ENCODE data around the gene CTIF. TPM values are rescaled to one million over a fixed set of nuclear protein-coding genes. Genes with fewer than 3 reads are reported as not detected.
A peak's percentile ranks its signal among the peaks of the same experiment; 100 is the strongest.

The CTIF gene
- total and polyA plus RNA-seq, 12 donors, result 44.5 to 74.1 (median 58.9) TPM

DNA sequence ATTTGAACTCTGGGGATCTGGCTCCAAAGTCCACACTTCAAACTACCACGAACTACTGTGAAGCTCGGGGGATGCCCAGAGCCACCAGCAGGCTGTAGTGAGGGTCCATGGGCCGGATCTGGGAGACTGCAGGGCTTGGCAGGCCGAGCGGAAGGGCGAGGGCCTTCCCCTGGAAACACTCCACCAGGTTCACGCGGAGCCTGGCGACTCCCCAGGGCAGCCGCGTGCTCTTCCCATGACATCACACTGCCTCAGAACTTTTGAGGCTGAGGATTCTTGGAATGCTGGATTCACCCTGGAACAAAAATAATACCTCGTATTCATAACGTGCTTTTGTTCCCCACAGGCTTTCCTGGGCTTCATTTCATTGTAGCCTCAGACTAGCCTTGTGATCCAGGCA is 210.9 kb downstream of the CTIF start:
- no peak overlapping the region for H3K4me3 ChIP-seq
- peak; percentile 78 to 83 for DNase-seq
- peaks cover 11 to 56% (median 40%) of the 10 kb centered on the region in 9 donors for H3K4me1 ChIP-seq
- intact Hi-C loops (cut with DNase I), result loop anchor here in 3 of 10 donors (2.0 to 10.0 kb wide), 3 partner anchors 65 to 69 kb away; no protein-coding TSS in a partner anchor
- H3K27ac ChIP-seq, result peak overlapping the region in 9 of 10 donors; percentile 9 to 88 (median 73)
- 32 to 36% methylated on average over 13 of the region's 13 CpGs for WGBS, 2 donors
- peak; percentile 73 to 97 (median 92) for ATAC-seq
- no peaks in the 10 kb centered on the region for H3K36me3 ChIP-seq
- TF ChIP-seq CTCF (IDR thresholded peaks at IDR 0.05), result peak in 8 of 9 donors; percentile 27 to 72 (median 54)
- no peaks in the 10 kb centered on the region for H3K27me3 ChIP-seq
- H3K9me3 ChIP-seq, result no peaks in the 10 kb centered on the region

- Histone ChIP-seq H3K9me3 (no peaks in the 10 kb centered on the region), H3K4me1 (peaks cover 11 to 64% (median 48%) of the 10 kb centered on the region in 9 donors), H3K4me3 (no peak overlapping the region), H3K27me3 (no peaks in the 10 kb centered on the region), H3K27ac (peak overlapping the region in 9 of 10 donors; percentile 9 to 88 (median 73)), H3K36me3 (no peaks in the 10 kb centered on the region)
- ATAC-seq (peak; percentile 5 to 66 (median 48)), DNase-seq (peak in 1 of 2 donors; percentile 25)
- no peak for TF ChIP-seq CTCF (IDR thresholded peaks at IDR 0.05)
- 66 to 76% methylated on average over 11 of the region's 11 CpGs for WGBS, 2 donors
- intact Hi-C loops (cut with DNase I), result no loop called here
These were observed 211.8 kb downstream of the CTIF start for GRCh38 chr18:48750485-48751175.

GRCh38 chr18:48751727-48752468 is 213.1 kb downstream of the CTIF start:
- no peak for DNase-seq
- Histone ChIP-seq H3K9me3 (peaks cover 0 to 5% (median 0%) of the 10 kb centered on the region in 11 donors), H3K4me1 (peaks cover 11 to 69% (median 49%) of the 10 kb centered on the region in 9 donors)

More at GRCh38 chr18:48751727-48752468, 213.1 kb downstream of the CTIF start:
- WGBS, 2 donors, result 53 to 75% methylated on average over 8 of the region's 8 CpGs
- Histone ChIP-seq H3K27me3 (no peaks in the 10 kb centered on the region), H3K36me3 (no peaks in the 10 kb centered on the region), H3K4me3 (no peak overlapping the region), H3K27ac (peak overlapping the region in 3 of 10 donors; percentile 15 to 88 (median 81))
- ATAC-seq, result peak in 2 of 8 donors; percentile 20 to 39
- TF ChIP-seq CTCF (IDR thresholded peaks at IDR 0.05), result no peak
- intact Hi-C loops (cut with DNase I), result no loop called here

All from heart right ventricle (tissue), 16 donors.